GM19035 (cell line): ENCODE results near the gene CRABP2.

Source experiments
- ATAC-seq: cut with Tn5 transposase; IDR thresholded peaks from one replicate; pipeline ENCODE4 v1.9.1; 2021; ENCODE audit not compliant: unreplicated experiment

CRABP2 gene

DNA sequence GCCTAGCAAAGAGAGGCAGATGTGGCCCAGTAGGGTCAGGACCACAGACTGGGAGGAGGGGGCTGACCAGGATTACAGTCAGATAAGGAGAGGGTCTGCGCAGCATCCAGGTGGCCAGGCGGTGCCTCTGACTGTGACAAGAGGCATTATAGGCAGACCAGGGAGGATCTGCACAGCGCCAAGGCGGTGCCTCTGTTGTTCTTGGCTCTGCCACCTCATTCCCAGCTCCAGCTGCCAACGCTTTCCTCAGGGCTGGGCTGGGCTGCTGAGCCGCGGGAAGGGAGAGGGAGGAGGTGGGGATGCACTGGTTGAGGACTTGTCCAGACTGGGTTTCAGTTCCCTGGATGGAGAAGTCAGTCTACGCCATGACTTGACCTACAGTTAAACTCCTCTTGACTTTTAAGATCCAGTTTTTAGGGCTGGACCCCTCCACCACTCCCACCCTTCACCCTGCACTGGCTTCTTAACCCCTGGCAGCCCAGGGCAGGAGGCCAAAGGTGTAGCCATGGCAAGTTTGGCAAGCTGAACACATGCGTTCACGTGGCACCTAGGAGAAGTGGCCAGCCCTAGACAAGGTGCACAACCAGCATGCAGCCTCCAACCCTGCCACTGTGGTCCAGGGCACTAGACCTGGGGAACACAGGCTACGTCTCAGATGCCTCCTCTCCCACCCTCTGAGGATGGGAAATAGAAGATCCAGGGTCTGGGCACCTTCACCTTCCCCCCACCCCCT is 4.5 kb upstream of the CRABP2 start:
- ATAC-seq: no peak

DNA sequence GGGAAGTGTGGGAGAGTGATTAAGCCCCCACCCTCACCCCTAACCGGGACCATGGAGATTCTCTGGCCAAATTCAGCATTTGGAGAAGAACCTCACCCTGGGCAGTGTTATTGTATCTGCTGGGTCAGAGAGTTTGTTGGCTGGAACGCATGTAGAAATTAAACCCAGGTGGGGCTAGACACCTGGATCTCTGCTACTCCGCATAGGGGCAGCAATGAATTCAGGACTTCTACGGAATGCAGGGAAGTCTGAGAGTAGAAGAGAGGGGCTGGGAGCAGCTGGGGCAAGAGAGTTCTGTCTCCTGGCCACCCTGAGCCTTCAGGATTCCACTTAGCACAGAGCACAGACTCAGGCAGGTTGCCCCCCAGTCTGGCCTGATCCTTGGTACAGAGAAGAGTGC is 3.6 kb upstream of the CRABP2 start:
- no peak for ATAC-seq

DNA sequence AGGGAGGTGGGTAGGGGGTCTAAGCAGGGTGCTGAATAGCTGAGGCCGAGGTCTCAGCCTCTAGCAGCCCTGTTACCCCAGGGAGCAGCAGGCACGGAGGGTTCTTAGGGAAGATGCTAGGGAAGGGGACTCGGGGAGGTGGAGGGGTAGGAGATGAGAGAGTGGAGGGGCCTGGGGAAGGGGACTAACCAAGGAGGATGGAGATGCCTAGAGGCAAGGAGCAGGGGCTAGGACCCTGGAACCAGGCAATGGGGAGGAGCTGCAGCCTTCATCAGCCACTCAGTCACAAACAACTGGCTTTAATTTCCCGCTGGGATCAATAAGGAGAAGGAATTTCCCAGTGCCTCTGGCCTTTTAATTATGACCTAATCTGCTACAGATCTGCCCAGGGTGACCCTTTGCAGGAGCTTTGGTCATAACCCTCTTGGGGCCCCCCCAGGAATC is 2.9 kb upstream of the CRABP2 start:
- ATAC-seq: no peak

DNA sequence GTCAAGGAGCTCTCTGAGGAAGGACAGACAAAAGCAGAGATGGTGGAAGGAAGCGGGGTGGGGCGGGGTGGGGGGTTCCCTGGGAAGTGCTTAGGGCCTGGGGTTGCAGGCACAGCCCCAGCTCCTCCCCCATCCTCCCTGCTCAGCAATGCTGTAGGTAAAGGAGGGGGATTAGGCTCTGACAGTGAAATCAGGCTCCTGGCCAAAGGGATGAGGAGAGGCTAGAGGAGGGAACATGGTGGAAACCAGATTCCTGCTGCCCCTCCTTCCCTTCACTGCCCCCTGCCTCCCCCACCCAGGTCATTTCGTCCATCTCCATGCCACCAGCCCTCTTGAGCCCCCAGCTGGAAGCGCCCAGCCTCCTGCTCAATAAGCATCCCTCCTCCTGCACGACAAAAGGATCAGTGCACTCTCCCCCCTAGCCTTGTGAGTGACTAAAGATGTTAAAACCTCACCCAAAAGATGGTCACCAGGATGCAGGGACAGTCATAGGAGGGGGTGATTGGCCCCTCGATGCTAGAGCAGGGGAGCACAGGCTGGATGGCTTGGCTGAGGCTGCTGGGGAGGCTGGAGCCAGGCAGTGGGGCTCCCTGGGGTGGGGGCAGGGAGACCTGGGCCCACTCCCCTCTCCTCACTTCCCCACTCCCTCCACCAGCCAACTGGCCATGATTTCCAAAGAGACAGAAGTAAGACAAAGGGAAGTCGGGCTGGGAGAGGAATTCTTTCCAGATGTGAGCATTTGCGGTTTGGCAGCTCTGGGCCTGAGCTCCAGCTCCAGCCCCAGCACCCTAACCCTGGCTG is 2.2 kb upstream of the CRABP2 start:
- ATAC-seq: no peak

DNA sequence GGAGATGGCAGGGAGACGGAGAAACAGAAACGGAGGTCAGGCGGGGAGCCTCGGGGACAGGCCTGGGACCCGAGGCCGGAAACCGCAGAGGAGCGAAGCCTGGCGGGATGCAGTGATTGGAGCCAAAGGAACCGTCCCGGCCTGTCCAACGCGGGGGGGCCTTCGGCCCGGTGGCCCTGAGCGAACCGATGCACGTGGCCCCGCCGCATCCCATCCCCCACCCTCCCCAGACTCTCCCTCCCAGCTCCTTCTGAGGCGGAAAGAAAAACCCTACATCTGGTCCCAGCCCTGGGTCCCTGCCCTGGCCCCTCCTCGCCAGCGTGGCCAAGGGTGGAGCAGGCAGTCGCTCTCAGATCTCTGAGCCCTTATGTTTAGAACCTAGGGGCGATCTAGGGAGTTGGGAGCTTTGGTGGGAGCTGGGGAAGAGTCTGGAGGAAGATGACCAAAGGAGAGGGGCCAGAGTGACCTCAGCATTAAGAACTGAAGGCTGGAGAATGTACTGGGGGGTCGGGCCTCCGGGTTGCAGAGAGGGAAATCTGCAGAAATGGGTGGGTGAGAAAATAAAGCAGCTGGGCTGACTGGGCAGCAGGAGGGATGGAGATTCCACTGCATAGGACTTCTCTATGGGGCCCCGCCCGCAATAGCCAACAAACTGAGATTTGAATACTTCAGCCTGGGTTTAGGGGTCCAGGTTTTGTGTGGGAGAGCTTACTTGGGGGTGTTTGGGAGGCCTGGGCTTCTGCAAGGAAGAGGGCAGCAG is 1.5 kb upstream of the CRABP2 start:
- ATAC-seq: no peak

DNA sequence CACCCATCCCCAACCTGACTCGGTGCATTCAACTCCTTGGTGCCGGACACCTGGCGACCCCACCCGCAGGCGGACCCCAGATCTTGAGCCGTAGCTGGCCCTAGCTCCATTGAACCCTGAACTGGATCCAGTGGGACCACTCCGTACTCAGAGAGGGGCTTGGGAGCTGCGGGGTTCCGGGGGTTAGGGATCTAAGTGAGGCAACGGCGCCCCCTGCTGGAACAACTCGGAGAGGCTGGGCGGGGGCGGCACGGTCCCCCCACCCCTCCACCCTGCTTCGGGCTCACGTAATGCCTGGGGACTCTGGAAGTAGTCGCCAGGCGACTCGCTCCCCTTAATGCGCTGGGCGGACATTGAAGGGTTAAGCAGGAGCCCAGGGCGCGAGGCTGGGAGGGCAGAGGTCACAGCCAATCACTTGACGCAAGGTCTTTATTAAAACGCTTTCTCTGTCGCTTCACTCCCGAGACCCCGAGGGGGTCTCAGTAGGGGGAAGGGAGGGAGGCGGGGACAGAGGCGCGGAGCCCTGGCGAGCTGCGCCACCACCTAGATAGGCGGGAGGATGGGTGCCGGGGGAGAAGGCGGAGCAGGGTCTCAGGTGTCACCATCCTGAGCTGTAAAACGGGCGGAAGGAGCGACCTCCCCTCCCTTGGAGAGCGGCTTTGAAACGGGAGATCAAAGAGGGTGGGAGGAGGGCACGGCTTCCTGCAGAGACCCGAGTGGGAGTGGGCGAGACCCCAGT is 704 bp upstream of the CRABP2 start:
- ATAC-seq: no peak

DNA sequence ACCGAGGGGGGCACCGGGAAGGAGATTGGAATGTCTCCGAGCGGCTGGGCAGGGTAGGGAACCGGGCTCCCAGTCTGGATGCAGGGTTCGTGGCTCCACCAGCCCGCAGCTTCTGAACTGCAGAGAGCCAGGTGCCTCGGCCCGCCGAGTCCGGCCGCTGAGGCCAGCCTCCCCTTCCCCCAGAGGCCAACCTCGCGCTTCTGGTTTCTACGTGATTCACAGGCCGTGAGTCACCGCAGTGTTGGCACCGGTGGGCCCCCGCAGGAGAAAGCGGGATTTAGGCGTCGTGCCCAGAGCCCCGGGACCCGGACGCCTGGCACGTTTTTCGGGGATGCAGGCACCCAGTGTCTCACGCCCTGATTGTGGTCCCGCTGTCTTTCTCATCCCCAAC is 458 bp downstream of the CRABP2 start:
- ATAC-seq: no peak

DNA sequence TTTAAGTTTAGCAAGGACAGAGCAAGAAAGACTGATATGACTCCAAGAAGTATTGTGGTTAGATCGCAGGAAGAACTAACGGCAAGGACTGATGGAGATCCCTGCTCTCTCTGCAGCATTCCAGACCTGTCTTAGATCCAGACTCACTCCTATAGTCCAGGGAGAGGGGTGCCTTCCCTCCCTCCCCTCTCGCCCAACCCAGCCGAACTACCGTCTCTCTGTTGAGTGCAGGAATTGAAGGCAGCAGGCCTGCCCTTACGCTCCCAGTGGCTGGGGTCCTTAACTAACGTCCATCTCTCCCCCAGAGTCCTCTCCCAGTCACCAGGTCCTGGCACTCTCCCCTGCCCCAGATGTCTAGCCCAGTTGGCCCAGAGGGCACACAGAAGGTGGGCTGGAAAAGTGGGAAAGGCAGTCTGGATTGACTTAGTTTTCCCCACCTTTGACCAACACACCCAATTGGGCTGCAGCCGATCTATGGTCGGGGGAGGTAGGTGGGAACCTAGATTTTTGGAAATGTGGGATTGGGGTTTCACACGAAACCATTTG is 1.1 kb downstream of the CRABP2 start:
- ATAC-seq: no peak

DNA sequence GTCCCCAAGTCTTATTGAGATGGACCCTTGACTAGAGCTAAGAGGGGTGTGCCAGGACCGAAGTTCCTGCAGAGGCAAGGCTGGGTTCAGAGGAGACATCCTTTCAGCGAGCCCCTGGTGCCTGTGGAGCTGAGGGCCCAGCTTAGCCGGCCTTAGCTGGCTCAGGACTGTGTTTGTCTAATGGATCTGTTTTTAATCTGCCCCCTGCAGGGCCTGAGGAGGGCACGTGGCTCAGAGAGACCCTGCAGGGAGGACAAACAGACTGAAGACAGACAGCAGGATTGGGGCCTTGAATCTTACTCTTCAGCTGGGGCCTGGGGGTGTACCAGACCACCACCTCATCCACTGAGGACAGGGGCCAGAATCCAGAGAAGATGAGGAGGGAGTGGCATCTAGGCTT is 1.6 kb downstream of the CRABP2 start:
- ATAC-seq: no peak

DNA sequence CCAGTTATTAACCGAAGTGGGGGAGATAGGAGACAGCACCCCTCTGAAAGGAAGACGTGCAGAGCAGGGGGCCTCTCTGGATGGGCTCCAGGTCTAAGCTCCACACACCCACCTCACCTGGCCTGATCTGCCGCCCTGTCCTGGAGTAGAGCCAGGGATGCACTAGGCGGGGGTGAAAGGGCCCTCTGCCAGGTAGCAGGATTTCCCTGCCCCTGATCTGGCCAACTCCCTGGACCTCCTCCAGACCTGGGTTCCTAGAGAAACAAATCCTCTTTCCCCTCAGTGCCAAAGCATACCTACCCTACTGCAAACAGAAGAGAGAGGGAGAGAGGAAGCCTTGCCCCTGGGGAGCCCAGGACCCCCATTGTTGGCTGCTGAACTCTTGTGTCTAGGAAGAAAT is 2.0 kb downstream of the CRABP2 start:
- no peak for ATAC-seq

DNA sequence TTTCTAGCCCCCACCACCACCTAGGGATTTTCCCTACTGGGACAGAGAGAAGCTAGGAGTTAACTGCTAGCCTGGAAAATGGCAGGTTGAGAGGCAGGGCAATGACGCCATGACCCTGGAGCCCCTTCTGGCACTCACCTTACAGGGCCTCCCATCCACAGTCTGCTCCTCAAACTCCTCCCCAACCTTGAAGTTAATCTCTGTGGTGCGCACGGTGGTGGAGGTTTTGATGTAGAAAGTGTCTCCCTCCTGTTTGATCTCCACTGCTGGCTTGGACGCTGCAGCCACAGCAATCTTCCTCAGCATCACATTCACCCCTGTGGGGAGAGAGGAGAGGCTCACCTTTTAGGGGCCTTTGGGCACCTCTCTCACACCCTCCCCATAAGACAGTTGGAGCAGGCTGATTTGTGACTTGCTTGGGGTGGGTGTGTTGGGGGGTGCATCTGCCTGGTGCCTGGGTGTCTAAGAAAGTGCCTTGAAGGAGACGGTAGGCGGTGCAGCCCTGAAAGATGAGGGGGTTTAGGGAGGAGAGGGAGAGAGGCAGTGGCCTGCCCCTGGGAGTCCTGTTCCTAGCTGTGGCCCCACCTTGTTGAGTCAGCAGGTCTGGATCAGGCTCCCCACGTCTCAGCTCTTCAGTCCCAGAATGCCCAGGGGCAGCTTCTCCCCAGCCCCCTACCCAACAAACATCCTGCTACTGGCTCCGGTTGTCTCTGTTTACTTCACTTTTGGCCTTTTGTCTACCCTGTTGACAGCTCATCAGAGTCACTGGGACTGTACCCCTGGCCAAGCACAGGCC is 4.4 kb downstream of the CRABP2 start:
- no peak for ATAC-seq

DNA sequence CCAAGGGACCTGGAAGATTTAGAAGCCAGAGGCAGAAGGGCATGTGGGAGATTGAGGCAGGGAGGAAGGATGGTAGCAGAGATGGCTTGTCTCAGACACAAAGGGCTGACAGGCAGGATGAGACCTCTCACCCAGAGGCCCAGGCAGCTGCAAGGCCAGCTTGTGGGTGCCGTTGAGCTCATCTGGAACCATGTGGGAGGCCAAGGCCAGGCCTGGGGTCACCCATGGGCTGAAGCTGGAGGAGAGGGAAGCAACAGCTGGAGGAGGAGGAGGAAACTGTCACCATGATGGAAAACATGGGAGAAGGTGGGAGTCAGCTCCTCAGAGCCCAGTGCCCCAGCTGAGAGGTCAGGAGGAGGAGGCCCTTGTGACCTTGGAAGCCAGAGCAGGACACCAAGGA is 6.4 kb downstream of the CRABP2 start:
- ATAC-seq: no peak

DNA sequence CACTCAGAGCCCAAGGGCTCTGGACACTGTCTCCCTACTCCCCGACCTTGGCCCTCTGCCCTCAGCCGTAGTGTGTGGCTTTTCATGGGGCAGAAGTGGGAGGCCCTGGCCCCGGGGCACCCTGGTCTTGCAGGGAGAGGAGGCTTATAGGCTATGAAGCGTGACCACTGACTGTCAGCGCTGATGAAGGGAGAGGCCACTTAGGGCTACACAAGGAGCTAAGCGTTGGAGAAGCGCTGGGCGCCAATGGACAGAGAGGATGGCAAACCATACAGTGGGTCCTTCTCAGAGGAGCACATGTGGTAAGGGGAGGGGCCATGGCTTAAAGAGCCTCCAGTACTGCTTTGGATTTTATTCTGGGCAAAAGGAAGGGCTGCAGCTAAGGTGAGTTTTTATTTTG is 7.9 kb downstream of the CRABP2 start:
- no peak for ATAC-seq

DNA sequence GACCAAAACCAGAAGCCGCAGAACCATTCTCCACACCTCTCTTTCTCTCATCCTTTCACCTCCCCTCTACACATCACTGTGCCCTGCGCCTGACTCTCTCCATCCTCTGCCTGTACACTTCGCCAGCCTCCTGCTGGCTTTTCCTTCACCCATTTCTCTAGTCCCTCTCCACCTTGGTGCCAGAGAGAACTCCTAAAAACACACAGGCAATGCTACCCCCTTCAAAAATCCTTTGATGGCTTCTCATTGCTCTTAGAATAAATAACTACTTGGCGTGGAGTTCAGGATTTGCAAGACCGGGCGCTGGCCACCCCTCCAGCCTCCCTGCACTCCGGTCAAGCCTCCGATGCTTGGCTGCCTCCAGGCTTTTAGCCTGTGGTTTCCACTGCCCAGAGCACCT is 8.6 kb downstream of the CRABP2 start:
- ATAC-seq: no peak

DNA sequence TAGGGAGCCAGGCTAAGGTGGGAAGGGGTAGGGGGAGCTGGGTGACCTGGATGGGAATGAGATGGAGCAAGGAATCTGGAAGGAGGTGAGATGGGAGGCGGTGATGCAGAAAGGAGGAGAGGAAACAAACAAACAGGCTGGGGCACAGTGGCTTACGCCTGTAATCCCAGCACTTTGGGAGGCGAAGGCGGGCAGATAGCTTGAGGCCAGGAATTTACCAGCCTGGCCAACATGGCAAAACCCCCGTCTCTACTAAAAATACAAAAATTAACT is 10.8 kb downstream of the CRABP2 start:
- ATAC-seq: no peak

DNA sequence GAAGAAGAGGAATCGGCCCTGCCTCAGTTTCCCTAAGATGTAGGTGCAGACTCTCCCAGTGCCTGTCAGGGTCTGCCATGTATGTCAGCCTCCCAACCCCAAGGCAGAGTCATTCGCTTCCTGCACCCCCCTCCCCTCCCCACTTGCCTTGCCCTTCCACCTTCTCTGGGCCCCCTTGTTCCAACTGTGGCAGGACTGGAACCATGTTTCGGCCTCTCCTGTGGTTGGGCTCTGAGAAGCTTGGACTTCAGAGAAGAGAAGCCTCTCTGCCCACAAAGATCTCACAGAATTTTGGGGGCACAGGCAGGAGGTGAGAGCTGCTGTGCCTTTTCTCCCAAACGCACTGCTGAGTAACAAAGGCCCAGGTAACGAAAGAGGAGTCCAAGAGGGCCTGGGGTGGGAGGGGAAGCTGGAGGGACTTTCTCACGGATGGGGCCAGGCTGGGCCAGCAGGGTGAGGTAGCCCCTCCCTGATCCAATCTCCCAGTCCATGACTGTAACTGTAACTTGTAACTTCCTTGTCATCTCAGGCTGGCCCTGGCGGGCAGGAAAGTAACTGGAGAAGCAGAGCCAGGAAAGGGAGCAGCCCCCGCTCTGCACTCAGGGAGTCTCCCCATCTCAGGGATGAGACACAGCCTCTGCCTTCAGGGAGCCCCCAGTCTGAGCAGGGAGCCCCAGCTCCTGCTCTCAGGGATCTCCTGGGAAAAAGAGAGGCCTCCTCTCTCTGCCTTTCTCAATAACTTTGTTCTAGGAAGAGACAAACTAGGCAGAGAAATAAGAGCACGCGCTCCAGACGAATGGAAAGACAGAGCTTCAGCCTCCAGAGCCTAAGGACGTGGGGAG is 11.3 kb downstream of the CRABP2 start:
- ATAC-seq: no peak

DNA sequence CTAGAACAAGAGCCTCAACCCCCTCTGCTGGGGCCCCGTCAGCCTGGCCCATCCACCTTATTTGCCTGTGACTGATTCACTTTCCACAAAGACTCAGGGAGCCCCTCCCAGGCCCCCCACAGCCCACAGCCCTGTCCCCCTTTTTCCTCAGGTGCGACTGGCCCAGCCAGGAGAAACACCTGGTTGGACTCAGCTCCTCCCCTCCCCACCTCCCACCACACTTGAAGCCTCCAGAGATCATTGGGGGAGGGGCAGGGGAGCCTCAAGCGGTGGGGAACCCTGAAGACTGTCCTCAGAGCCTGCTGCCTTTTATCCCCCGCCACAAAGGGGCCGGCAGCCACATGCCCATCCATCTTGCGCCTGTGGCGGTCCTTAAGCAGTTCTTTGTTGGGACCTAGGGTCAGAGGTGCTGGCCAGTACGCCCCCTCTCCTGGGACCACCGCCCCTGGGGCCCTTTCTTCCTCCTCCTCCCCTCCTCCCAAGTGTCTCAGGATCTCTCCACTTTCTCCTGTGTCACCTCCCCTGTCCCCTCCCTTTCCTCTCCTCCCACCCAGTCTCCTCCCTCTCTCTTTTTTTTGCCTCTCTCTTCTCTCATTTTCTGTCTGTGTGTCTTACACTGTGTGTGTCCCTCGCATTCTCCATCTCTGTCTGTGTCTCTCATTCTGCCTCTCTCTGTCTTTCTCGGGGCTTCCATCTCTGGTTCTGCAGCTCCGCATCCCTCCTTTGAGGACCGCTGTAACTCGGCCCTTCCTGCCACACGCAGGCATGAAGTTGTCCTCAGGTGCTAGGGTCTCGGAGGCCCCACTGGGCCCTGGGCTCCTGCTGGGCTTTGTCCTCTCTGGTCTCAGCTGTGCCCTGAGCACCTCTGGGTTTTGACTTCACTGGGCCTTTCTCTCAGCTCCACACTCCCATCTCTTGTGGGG is 12.2 kb downstream of the CRABP2 start:
- no peak for ATAC-seq

DNA sequence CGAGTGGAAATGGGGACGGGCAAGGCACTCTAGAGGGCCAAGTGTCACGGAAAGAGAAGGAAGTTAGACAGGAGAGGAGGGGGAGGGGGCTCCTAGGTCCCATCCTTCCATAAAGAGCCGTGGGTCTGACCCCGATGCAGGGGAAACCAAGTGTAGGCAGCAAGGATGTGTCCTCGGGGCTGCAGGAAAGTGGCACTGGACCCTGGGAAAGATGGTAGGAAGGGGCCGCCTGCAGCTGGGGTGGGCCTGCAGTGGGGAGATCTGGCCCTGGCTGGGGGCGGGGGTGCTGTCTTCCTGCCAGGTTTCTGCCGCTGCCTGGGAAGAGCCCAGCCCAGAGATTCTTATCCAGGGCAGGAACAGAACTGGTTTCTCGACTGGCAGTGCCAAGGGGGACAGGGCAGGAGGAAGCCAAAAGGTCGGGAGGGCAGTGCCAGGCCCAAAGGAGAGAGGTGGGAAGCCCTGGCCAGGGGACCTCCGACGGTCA is 12.9 kb downstream of the CRABP2 start:
- no peak for ATAC-seq
